ENCODE data around the gene DCXR.

DCXR gene

GRCh38 chr17:81995463-81996231, 41.9 kb downstream of the DCXR start:
- no peak for DNase-seq

GRCh38 chr17:81994593-81995462, 42.7 kb downstream of the DCXR start:
- no peak for DNase-seq

- no peak for DNase-seq
Measured at GRCh38 chr17:81993729-81994592, 43.5 kb downstream of the DCXR start.

GRCh38 chr17:81992306-81993102, 45.0 kb downstream of the DCXR start:
- DNase-seq, result no peak

DNA sequence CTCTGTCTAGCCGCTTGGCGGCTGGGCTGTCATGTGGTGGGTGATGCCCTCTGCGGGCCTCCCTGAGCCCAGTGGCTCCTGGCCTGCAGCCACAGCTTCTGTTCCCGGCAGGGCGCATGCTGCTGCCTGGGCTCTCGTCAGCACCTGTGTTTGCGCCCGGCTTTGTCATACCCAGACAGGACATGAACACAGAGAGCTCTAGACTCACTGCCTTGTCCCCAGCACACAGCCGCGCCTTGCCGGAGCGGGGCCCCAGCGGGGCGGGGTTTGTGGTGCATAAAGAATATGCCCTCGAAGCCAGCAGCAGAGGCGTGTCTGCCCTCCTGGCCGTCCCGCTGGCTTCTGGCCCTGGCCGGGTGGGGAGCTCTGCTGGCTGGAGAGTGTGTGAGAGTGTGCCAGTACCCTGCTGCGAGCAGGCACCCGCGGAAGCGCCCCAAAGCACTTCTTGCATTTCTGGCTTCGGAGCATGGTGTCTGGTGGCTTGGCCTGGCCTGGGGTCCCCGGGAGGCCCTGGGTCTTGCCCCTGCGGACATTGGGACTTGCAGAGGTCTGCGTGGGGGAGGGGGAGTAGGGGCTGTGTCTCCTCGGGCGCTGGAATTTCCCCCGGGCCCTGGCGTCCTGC, 45.7 kb downstream of the DCXR start:
- DNase-seq, result peak; percentile 34

DNA sequence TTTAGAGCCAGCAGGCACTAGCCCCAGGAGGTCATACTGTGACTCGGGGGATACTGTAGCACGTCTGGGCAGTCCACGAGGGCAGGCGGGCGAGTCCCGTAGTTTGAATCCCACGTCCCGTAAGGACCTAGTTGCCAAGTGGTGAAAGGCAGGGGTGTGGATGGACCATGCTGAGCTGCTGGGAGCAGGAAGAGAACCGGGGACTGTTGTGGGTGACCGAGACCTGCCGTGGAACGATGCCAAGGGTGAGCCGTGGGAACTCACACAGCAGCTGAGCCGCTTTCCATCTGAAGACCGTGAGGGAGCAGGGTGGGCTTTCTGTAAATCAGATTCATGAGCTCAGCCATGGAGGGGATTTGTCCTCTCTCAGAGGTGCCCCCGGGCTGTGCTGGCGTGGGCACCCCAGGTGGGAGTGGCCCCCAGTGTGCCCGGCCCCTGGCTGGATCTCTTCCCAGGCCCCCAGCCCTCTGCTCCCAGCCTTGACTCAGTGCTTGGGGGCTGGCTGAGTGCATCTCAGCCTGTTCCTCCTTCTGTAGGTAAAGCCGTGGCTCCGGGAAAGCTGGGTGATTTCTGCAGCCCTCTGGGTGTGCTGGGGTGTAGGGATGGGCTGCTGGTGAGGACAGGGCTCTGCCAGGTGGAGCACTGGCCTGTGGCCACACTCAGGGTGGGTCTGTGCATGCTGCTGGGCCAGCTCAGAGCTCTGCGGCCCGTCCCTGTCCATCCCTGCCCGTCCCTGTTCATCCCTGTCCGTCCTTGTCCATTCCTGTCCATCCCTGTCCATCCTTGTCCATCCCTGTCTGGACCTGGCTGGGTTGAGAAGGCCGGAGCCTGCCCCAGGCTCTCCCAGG, 46.4 kb downstream of the DCXR start:
- no peak for DNase-seq

- DNase-seq, result no peak
Measured at GRCh38 chr17:81987161-81987770, 50.2 kb downstream of the DCXR start.

DNA sequence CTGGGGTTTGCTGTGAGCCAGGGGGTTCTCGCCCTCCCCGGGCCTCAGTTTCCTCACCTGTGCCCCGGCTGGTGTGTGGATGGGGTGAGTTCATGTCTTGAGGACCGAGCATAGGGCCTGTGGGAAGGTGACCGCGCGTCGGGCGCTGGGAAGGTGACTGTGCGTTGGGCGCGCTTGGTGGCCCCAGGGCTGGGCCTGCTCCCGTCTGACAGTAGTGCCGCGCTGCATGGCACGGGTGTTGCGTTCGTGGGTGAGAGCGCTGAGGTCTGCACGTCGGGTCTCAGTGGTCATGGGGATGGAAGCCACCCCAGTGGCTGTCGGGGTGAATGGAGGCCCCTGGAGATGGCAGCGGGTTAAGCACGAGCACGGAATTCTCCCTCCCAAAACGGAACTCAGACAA, 50.9 kb downstream of the DCXR start:
- DNase-seq, result no peak
